ENCODE data around the gene ATP1A3. TPM values are rescaled to one million over a fixed set of nuclear protein-coding genes. Genes with fewer than 3 reads are reported as not detected.

The ATP1A3 gene
- total and polyA plus RNA-seq, 4 donors, result 0.09 to 0.40 (median 0.13) TPM

DNA sequence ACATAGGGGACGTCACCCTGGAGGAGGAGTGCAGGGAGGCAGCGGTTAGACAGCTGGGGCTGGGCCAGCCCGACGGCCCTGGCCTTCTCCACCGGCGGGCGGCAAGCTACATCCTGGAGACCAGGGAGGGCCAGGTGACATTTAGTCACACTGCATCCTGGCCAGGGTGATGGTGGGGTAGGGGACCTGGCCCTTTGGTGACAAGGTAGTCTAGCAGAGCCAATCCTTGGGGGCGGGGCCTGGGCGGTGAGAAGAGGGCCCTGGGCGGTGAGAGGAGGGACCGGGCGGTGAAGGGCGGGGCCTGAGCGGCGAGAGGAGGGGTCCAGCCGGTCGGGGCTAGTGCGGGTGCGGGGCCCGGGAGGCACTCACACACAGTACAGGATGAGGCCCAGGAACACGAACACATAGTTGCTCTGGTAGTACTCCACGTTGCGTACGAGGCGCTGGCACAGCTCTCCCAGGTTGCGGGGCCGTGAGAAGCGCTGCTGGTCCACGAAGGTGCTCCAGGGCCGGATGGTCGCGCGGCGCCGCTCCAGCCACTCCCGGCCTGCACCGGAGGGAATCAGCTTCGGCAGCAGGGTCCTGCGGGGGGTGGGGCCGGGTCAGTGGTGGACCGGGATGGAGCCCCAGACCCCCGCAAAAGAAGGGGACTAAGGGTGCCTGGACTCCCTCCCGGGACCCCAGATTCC is 35.5 kb downstream of the ATP1A3 start:
- DNase-seq, result peak; percentile 78 to 85 (median 83)
- peaks cover 0 to 19% (median 8%) of the 10 kb centered on the region in 5 donors for H3K4me1 ChIP-seq (ENCODE audit: control insufficient read depth in 5 of 5, insufficient read depth in 5 of 5, low read length in 5 of 5)
- H3K9ac ChIP-seq (ENCODE audit: insufficient read depth in 1 of 2, low read length in 2 of 2), result peak overlapping the region; percentile 73 to 81
- peak overlapping the region; percentile 77 to 94 for H3K27ac ChIP-seq (ENCODE audit: low read depth in 1 of 2, low read length in 1 of 2)
- WGBS, 2 donors, result 1 to 2% methylated on average over 42 to 43 of the region's 43 CpGs
- peaks cover 0 to 14% (median 1%) of the 10 kb centered on the region in 4 donors for H3K36me3 ChIP-seq (ENCODE audit: control insufficient read depth in 4 of 4, insufficient read depth in 4 of 4, low read length in 4 of 4)
- no peaks in the 10 kb centered on the region for H3K27me3 ChIP-seq (ENCODE audit: control insufficient read depth in 3 of 3, insufficient read depth in 3 of 3, low read length in 2 of 3)
- H3K4me3 ChIP-seq, result peak overlapping the region; percentile 93
- peak; percentile 77 for ATAC-seq (ENCODE audit: insufficient read depth, low FRiP score)
- H3K9me3 ChIP-seq (ENCODE audit: control insufficient read depth in 4 of 4, insufficient read depth in 3 of 4, low read length in 3 of 4), result no peaks in the 10 kb centered on the region
- TF ChIP-seq, protein P1, sequence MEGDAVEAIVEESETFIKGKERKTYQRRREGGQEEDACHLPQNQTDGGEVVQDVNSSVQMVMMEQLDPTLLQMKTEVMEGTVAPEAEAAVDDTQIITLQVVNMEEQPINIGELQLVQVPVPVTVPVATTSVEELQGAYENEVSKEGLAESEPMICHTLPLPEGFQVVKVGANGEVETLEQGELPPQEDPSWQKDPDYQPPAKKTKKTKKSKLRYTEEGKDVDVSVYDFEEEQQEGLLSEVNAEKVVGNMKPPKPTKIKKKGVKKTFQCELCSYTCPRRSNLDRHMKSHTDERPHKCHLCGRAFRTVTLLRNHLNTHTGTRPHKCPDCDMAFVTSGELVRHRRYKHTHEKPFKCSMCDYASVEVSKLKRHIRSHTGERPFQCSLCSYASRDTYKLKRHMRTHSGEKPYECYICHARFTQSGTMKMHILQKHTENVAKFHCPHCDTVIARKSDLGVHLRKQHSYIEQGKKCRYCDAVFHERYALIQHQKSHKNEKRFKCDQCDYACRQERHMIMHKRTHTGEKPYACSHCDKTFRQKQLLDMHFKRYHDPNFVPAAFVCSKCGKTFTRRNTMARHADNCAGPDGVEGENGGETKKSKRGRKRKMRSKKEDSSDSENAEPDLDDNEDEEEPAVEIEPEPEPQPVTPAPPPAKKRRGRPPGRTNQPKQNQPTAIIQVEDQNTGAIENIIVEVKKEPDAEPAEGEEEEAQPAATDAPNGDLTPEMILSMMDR (IDR thresholded peaks at IDR 0.05; ENCODE audit: control extremely low read depth, extremely low read depth), result no peak

DNA sequence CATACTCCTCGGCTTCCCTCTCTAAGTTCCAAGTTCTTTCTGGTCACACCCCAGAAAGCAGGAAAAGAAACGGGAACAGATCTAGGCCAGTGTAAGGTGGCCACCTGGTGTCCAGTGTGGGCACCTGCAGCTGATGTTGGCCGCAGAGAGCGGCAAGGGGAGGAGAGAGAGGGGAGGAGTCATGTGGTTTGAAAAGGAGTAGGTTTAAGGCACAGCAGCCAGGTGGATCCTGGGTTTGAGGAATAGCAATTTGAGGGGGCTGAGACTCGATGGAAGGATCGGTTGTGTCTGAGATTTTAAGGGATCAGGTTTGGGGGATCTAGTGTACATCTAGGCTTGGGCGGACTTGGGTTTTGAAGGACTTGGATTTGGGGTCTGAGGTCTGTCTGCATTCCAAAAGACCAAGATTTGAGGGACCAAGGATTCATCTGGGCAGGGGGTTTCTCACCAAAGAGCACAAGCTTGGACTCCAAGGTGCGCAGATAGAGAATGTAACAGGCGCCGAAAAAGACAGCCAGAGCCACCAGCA is 36.1 kb downstream of the ATP1A3 start:
- WGBS, 2 donors, result 18 to 21% methylated on average over 10 of the region's 10 CpGs
- TF ChIP-seq, protein P1 (IDR thresholded peaks at IDR 0.05; ENCODE audit: control extremely low read depth, extremely low read depth), result peak; percentile 73
- ATAC-seq (ENCODE audit: insufficient read depth, low FRiP score) (peak; percentile 58), DNase-seq (peak; percentile 74 to 84 (median 83))
- peaks cover 0 to 14% (median 1%) of the 10 kb centered on the region in 4 donors for H3K36me3 ChIP-seq (ENCODE audit: control insufficient read depth in 4 of 4, insufficient read depth in 4 of 4, low read length in 4 of 4)
- peak overlapping the region in 1 of 2 donors; percentile 94 for H3K27ac ChIP-seq (ENCODE audit: low read depth in 1 of 2, low read length in 1 of 2)
- peak overlapping the region in 1 of 2 donors; percentile 81 for H3K9ac ChIP-seq (ENCODE audit: insufficient read depth in 1 of 2, low read length in 2 of 2)
- no peak overlapping the region for H3K4me3 ChIP-seq
- H3K27me3 ChIP-seq (ENCODE audit: control insufficient read depth in 3 of 3, insufficient read depth in 3 of 3, low read length in 2 of 3), result no peaks in the 10 kb centered on the region
- H3K9me3 ChIP-seq (ENCODE audit: control insufficient read depth in 4 of 4, insufficient read depth in 3 of 4, low read length in 3 of 4), result no peaks in the 10 kb centered on the region
- H3K4me1 ChIP-seq (ENCODE audit: control insufficient read depth in 5 of 5, insufficient read depth in 5 of 5, low read length in 5 of 5), result peaks cover 0 to 19% (median 8%) of the 10 kb centered on the region in 5 donors

DNA sequence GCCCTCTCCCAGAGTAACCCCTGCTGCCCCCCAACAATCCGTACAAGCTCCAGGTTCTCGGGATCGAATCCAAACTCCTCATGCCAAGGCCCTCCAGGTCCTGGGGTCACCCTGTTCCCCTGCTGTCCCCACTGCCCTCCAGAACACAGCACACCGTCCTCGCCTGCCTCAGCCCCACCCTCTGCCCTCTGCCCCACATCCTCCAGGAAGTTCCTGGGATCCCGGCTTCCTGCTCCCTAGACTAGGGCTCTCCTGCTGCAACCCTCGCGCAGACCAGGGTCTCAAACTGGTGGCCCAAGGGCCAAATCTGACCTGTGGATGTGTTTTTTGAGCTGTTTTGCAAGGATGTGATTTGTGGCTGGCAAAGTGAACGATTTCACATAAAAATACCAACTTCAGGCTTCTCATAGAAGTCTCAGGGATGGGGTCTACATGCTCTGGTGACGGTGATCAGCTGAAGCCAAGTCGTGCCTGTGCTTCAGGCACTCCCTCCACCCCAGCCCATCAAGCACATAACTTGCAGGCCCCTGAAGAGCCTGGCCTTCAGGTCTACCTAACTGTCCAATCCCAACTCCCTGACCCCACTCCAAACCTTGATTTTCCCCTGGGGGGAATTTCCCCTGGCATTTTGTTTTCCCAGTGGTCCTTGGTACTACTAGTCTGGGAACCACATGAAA is 36.7 kb downstream of the ATP1A3 start:
- Histone ChIP-seq H3K9me3 (ENCODE audit: control insufficient read depth in 4 of 4, insufficient read depth in 3 of 4, low read length in 3 of 4) (no peaks in the 10 kb centered on the region), H3K36me3 (ENCODE audit: control insufficient read depth in 4 of 4, insufficient read depth in 4 of 4, low read length in 4 of 4) (peaks cover 0 to 14% (median 1%) of the 10 kb centered on the region in 4 donors), H3K4me1 (ENCODE audit: control insufficient read depth in 5 of 5, insufficient read depth in 5 of 5, low read length in 5 of 5) (peaks cover 0 to 19% (median 8%) of the 10 kb centered on the region in 5 donors), H3K27ac (ENCODE audit: low read depth in 1 of 2, low read length in 1 of 2) (peak overlapping the region in 1 of 2 donors; percentile 65), H3K9ac (ENCODE audit: insufficient read depth in 1 of 2, low read length in 2 of 2) (no peak overlapping the region), H3K4me3 (no peak overlapping the region), H3K27me3 (ENCODE audit: control insufficient read depth in 3 of 3, insufficient read depth in 3 of 3, low read length in 2 of 3) (no peaks in the 10 kb centered on the region)
- DNase-seq (no peak), ATAC-seq (ENCODE audit: insufficient read depth, low FRiP score) (no peak)
- TF ChIP-seq, protein P1 (IDR thresholded peaks at IDR 0.05; ENCODE audit: control extremely low read depth, extremely low read depth), result no peak
- WGBS, 2 donors, result 74 to 77% methylated on average over 11 of the region's 11 CpGs

Data from lung (tissue), 12 donors.